H1 (cell line): ENCODE results near the gene SLC24A3. TPM values are rescaled to one million over a fixed set of nuclear protein-coding genes. Genes with fewer than 3 reads are reported as not detected.

ENCODE experiments used
- CTCF ChIA-PET: fragments of 300-600 bp; sonication (Branson Sonifier 250); formaldehyde crosslinking; loops from one replicate; lab custom pipeline; 2021; ENCODE audit not compliant: partially characterized antibody; lab: Charles Lee
- POLR2A ChIA-PET: fragments of 300-600 bp; sonication (Branson Sonifier 250); formaldehyde crosslinking; loops from one replicate; lab custom pipeline; 2021; ENCODE audit warnings: inconsistent platforms; ENCODE audit not compliant: partially characterized antibody; lab: Charles Lee
- DNase-seq, 2 experiments: peaks; one replicate each; pipeline versions ENCODE4 v3.0.0 to v3.0.0-alpha.2; 2010 to 2022; ENCODE audit warnings: low spot score in 2 of 2, low read depth in 1 of 2, mixed read lengths in 1 of 2
- FAIRE-seq: peaks from 2 replicates; lab custom pipeline; 2011; peaks lifted over from hg19 to GRCh38; lab: Jason Lieb, UNC
- H2AFZ ChIP-seq: 2 replicates; pipeline ENCODE4 v1.8.1; 2012; ENCODE audit warnings: low read length, inconsistent platforms
- H2AK5ac ChIP-seq: 2 replicates; pipeline ENCODE4 v1.6.1; 2013; ENCODE audit warnings: low read depth, low read length
- H2BK120ac ChIP-seq: replicated peaks from 2 replicates; pipeline ENCODE3; 2013; ENCODE audit warnings: low read depth, low read length, inconsistent platforms
- H2BK12ac ChIP-seq: 2 replicates; pipeline ENCODE4 v1.6.1; 2013; ENCODE audit warnings: low read depth, low read length
- H2BK15ac ChIP-seq: 2 replicates; pipeline ENCODE4 v1.6.1; 2013; ENCODE audit warnings: low read length
- H2BK20ac ChIP-seq: 2 replicates; pipeline ENCODE4 v1.6.1; 2013; ENCODE audit warnings: low read length
- H2BK5ac ChIP-seq: 2 replicates; pipeline ENCODE4 v1.6.1; 2013; ENCODE audit warnings: low read depth, low read length
- H3K14ac ChIP-seq: 2 replicates; pipeline ENCODE4 v1.6.1; 2013; ENCODE audit warnings: inconsistent platforms; ENCODE audit not compliant: insufficient read length
- H3K18ac ChIP-seq: 2 replicates; pipeline ENCODE4 v1.6.1; 2013; ENCODE audit warnings: low read length; ENCODE audit errors: extremely low read depth
- H3K23ac ChIP-seq: 2 replicates; pipeline ENCODE4 v1.6.1; 2013; ENCODE audit warnings: inconsistent platforms; ENCODE audit not compliant: insufficient read length
- H3K23me2 ChIP-seq: 2 replicates; pipeline ENCODE4 v1.6.1; 2013; ENCODE audit warnings: low read depth, low read length
- H3K27ac ChIP-seq: 2 replicates; pipeline ENCODE4 v1.6.1; 2011; ENCODE audit warnings: low read depth, low read length, inconsistent platforms
- H3K27me3 ChIP-seq, 4 experiments: replicated peaks in 1 of 4; 1 replicate in 1 of 4; 2 replicates in 3 of 4; pipeline versions ENCODE4 v1.6.1 to v1.8.1; 2011 to 2013; ENCODE audit warnings: low read length in 3 of 4, mild to moderate bottlenecking in 3 of 4, inconsistent platforms in 2 of 4, mixed read lengths in 2 of 4, moderate library complexity in 1 of 4; ENCODE audit not compliant: control insufficient read depth in 3 of 4, insufficient read depth in 3 of 4; ENCODE audit errors: extremely low read depth in 1 of 4
- H3K36me3 ChIP-seq, 4 experiments: 2 replicates each; pipeline versions ENCODE4 v1.6.1 to v1.8.1; 2011 to 2013; ENCODE audit warnings: mild to moderate bottlenecking in 4 of 4, low read length in 3 of 4, moderate library complexity in 2 of 4, control low read depth in 1 of 4, inconsistent platforms in 1 of 4; ENCODE audit not compliant: insufficient read depth in 4 of 4, control insufficient read depth in 2 of 4
- H3K4ac ChIP-seq: replicated peaks from 2 replicates; pipeline ENCODE3; 2013; ENCODE audit warnings: low read length, low read depth, mixed read lengths, inconsistent platforms; ENCODE audit not compliant: insufficient read length
- H3K4me1 ChIP-seq, 4 experiments: replicated peaks in 1 of 4; 1 replicate in 1 of 4; 2 replicates in 3 of 4; pipeline versions ENCODE4 v1.6.1 to v1.8.1; 2011 to 2013; ENCODE audit warnings: low read length in 3 of 4, inconsistent platforms in 2 of 4, mixed read lengths in 1 of 4; ENCODE audit not compliant: insufficient read depth in 4 of 4, control insufficient read depth in 3 of 4
- H3K4me2 ChIP-seq, 2 experiments: 2 replicates each; pipeline versions ENCODE4 v1.6.1 to v1.8.1; 2011 to 2013; ENCODE audit warnings: low read depth in 2 of 2, low read length in 2 of 2, control low read depth in 1 of 2, inconsistent platforms in 1 of 2, mild to moderate bottlenecking in 1 of 2; ENCODE audit not compliant: insufficient read depth in 1 of 2
- H3K4me3 ChIP-seq, 4 experiments: fragments of 200-600, 300-600 bp in 1 of 4; sonication (generic), shearing (Covaris generic), sonication (Bioruptor Twin) in 1 of 4; 2 replicates each; pipeline versions ENCODE4 v1.5.1 to v1.8.1; 2011 to 2016; ENCODE audit warnings: low read length in 4 of 4, low read depth in 3 of 4, control low read depth in 2 of 4, inconsistent platforms in 2 of 4, mild to moderate bottlenecking in 2 of 4, mixed read lengths in 1 of 4, moderate library complexity in 1 of 4; ENCODE audit not compliant: insufficient read depth in 2 of 4; ENCODE audit errors: extremely low read depth in 1 of 4
- H3K56ac ChIP-seq: replicated peaks from 2 replicates; pipeline ENCODE3; 2013; ENCODE audit warnings: low read depth, mild to moderate bottlenecking, mixed read lengths, low read length, inconsistent platforms; ENCODE audit not compliant: insufficient read length
- H3K79me1 ChIP-seq: 2 replicates; pipeline ENCODE4 v1.6.1; 2013; ENCODE audit warnings: low read depth, low read length, control low read depth
- H3K79me2 ChIP-seq, 2 experiments: 2 replicates each; pipeline versions ENCODE4 v1.6.1 to v1.8.1; 2012 to 2013; ENCODE audit warnings: low read length in 2 of 2, mild to moderate bottlenecking in 2 of 2, inconsistent platforms in 1 of 2; ENCODE audit not compliant: insufficient read depth in 2 of 2, control insufficient read depth in 1 of 2
- H3K9ac ChIP-seq, 4 experiments: replicated peaks in 1 of 4; 1 replicate in 1 of 4; 2 replicates in 3 of 4; pipeline versions ENCODE4 v1.6.1 to v1.8.1; 2011 to 2013; ENCODE audit warnings: low read depth in 3 of 4, low read length in 3 of 4, control low read depth in 2 of 4, mild to moderate bottlenecking in 2 of 4, moderate library complexity in 2 of 4, inconsistent platforms in 1 of 4; ENCODE audit errors: extremely low read depth in 1 of 4
- H3K9me3 ChIP-seq, 2 experiments: 2 replicates each; pipeline versions ENCODE4 v1.6.1 to v1.8.1; 2012 to 2013; ENCODE audit warnings: mild to moderate bottlenecking in 2 of 2, moderate library complexity in 2 of 2, control low read depth in 1 of 2, inconsistent platforms in 1 of 2, low read depth in 1 of 2, low read length in 1 of 2, mixed read lengths in 1 of 2; ENCODE audit not compliant: insufficient read depth in 2 of 2
- H4K20me1 ChIP-seq, 2 experiments: replicated peaks in 1 of 2; 2 replicates each; pipeline versions ENCODE3 to v1.8.1; 2011 to 2013; ENCODE audit warnings: inconsistent platforms in 2 of 2, low read length in 2 of 2, mild to moderate bottlenecking in 1 of 2; ENCODE audit not compliant: insufficient read depth in 2 of 2, control insufficient read depth in 1 of 2
- H4K5ac ChIP-seq: 2 replicates; pipeline ENCODE4 v1.6.1; 2013; ENCODE audit warnings: low read length, low read depth, mixed read lengths, inconsistent platforms; ENCODE audit not compliant: insufficient read length
- H4K8ac ChIP-seq: 2 replicates; pipeline ENCODE4 v1.8.0; 2013; ENCODE audit warnings: mild to moderate bottlenecking, moderate library complexity, low read length, inconsistent platforms; ENCODE audit not compliant: insufficient read depth; ENCODE audit errors: extremely low read depth
- H4K91ac ChIP-seq: replicated peaks from 2 replicates; pipeline ENCODE3; 2013; ENCODE audit warnings: low read length, mixed read lengths, inconsistent platforms; ENCODE audit not compliant: insufficient read length
- BACH1 ChIP-seq: IDR thresholded peaks from 2 replicates; pipeline ENCODE4 v1.6.1; 2012; ENCODE audit warnings: low read length, improper control_type of control experiment
- CREB1 ChIP-seq: IDR thresholded peaks from 2 replicates; pipeline ENCODE4 v1.6.1; 2012; ENCODE audit warnings: inconsistent platforms
- FOSL1 ChIP-seq: IDR thresholded peaks from 2 replicates; pipeline ENCODE4 v1.6.1; 2011; ENCODE audit warnings: mild to moderate bottlenecking, low read depth, low read length, moderate library complexity; ENCODE audit not compliant: insufficient read depth
- HDAC2 ChIP-seq, 2 experiments: fragments of 300-600 bp in 1 of 2; sonication (generic) in 1 of 2; IDR thresholded peaks; 2 replicates each; pipeline ENCODE4 v1.6.1; 2011 to 2012; ENCODE audit warnings: low read depth in 2 of 2, low read length in 2 of 2, mild to moderate bottlenecking in 2 of 2, moderate library complexity in 2 of 2, borderline replicate concordance in 1 of 2, inconsistent platforms in 1 of 2
- JUN ChIP-seq: IDR thresholded peaks from 2 replicates; pipeline ENCODE4 v1.6.1; 2011; ENCODE audit warnings: low read depth, mild to moderate bottlenecking, improper control_type of control experiment, low read length
- KDM4A ChIP-seq: IDR thresholded peaks from one replicate; pipeline ENCODE4 v1.7.1; 2012; ENCODE audit warnings: low read depth, mild to moderate bottlenecking, moderate library complexity, low read length, inconsistent platforms; ENCODE audit not compliant: severe bottlenecking
- KDM5A ChIP-seq: fragments of 200-600 bp; IDR thresholded peaks from 2 replicates; pipeline ENCODE4 v1.7.1; 2012; ENCODE audit warnings: mild to moderate bottlenecking, low read length, inconsistent platforms, mixed read lengths
- MAFK ChIP-seq: IDR thresholded peaks from 2 replicates; pipeline ENCODE4 v1.6.1; 2012; ENCODE audit warnings: low read depth, mild to moderate bottlenecking, improper control_type of control experiment, low read length
- NANOG ChIP-seq: IDR thresholded peaks from 2 replicates; pipeline ENCODE4 v1.6.1; 2011; ENCODE audit warnings: low read length, low read depth, mild to moderate bottlenecking, inconsistent platforms; ENCODE audit not compliant: insufficient read depth, poor library complexity, severe bottlenecking
- PHF8 ChIP-seq: fragments of 200-600 bp; sonication (generic); conservative IDR thresholded peaks from 2 replicates; pipeline ENCODE4 v1.7.1; 2012; ENCODE audit warnings: low read depth, mild to moderate bottlenecking, inconsistent platforms, low read length, moderate library complexity
- RBBP5 ChIP-seq: IDR thresholded peaks from 2 replicates; pipeline ENCODE4 v1.7.1; 2012; ENCODE audit warnings: low read depth, mild to moderate bottlenecking, inconsistent platforms, low read length, moderate library complexity, borderline replicate concordance
- RNF2 ChIP-seq: fragments of 200-900, 300-1000 bp; sonication (generic); IDR thresholded peaks from 2 replicates; pipeline ENCODE4 v1.7.1; 2016; ENCODE audit warnings: borderline replicate concordance, low read depth, mild to moderate bottlenecking, antibody characterized with exemption, low read length; ENCODE audit not compliant: poor library complexity, severe bottlenecking; ENCODE audit errors: missing control alignments
- SRF ChIP-seq: IDR thresholded peaks from 2 replicates; pipeline ENCODE4 v1.6.1; 2011; ENCODE audit warnings: mild to moderate bottlenecking, low read depth, low read length, moderate library complexity
- TAF1 ChIP-seq: IDR thresholded peaks from 2 replicates; pipeline ENCODE4 v1.6.1; 2011; ENCODE audit warnings: mild to moderate bottlenecking, low read depth, low read length
- WGBS, 2 experiments: shearing (Covaris generic) in 1 of 2; methylation state at CpG; one replicate each; pipeline versions ENCODE4 v1.1.6 to v1.1.7; 2013 to 2015; ENCODE audit warnings: low lambda C conversion rate in 2 of 2, mixed read lengths in 2 of 2, inconsistent platforms in 1 of 2, low coverage in 1 of 2, missing lambda C conversion rate in 1 of 2; ENCODE audit not compliant: insufficient replicate concordance in 2 of 2, insufficient coverage in 1 of 2, insufficient read length in 1 of 2; ENCODE audit errors: extremely low coverage in 1 of 2, missing lambda C conversion rate in 1 of 2; 5-methylcytosine and 5-hydroxymethylcytosine counted together
- polyA plus RNA-seq, 7 experiments: library from polyadenylated mRNA; depleted of rRNA in 3 of 7; stranded (reverse) in 5 of 7; unstranded in 2 of 7; fragments of >200 nt in 5 of 7; fragments of 200-250 nt in 2 of 7; gene quantifications; 1 replicate in 5 of 7; 2 replicates in 1 of 7; 4 replicates in 1 of 7; pipeline versions ENCODE4 v1.2.1 to v1.2.3, GENCODE V29; 2011 to 2013; ENCODE audit warnings: missing spikeins in 2 of 7, mixed read lengths in 2 of 7
- total RNA-seq: library from RNA; stranded (reverse); fragmentation: NEBNext Ultra II Directional; extraction: Animal tissue kit (Norgen Biotek cat#: 25700); gene quantifications from 2 replicates; pipeline ENCODE4 v1.2.1, GENCODE V29; 2021

SLC24A3 gene
- total and polyA plus RNA-seq, 2 of the 8 experiments (the other 6 are each of a cell fraction or from before 2014, with no cell fraction given): 4.5 to 6.3 TPM

DNA sequence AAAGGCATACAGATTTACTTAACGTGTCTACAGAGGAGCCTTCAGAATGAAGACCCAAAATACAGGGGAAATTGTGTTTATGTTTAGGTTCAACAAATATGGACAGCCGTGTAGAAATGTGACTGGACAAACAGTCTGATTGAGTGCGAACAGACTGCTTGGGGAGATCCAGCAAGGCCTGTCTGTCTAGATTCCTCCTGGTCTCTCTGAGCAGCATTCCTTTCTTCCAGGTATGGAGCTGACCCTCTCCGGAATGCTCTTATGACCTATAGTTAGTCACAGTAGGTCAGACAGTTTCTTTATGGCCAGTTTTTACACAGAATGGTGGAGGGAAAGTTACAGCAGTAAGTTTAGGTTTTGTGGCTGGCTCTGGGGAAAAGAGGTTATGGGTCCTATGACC, 554.6 kb downstream of the SLC24A3 start:
- Histone ChIP-seq H3K79me2 (no peaks in the 10 kb centered on the region), H4K8ac (no peak overlapping the region), H3K23me2 (no peaks in the 10 kb centered on the region), H2BK12ac (no peak overlapping the region), H3K56ac (no peak overlapping the region), H3K27ac (no peak overlapping the region), H3K9ac (no peak overlapping the region), H3K79me1 (no peaks in the 10 kb centered on the region), H3K4me1 (peaks cover 0 to 3% (median 1%) of the 10 kb centered on the region in 4 experiments; a peak in 2 of 7 replicates), H3K9me3 (no peaks in the 10 kb centered on the region), H4K5ac (no peak overlapping the region), H3K14ac (no peak overlapping the region), H3K23ac (no peak overlapping the region), H2BK5ac (no peak overlapping the region), H2BK120ac (no peak overlapping the region), H3K18ac (no peak overlapping the region), H2BK15ac (no peak overlapping the region), H2BK20ac (no peak overlapping the region), H3K4me2 (no peak overlapping the region), H3K4ac (no peak overlapping the region), H3K36me3 (no peaks in the 10 kb centered on the region), H4K20me1 (no peaks in the 10 kb centered on the region), H2AK5ac (no peak overlapping the region), H3K4me3 (no peak overlapping the region), H4K91ac (no peak overlapping the region), H2AFZ (no peak overlapping the region), H3K27me3 (no peaks in the 10 kb centered on the region; a peak in 1 of 7 replicates)
- no peak for DNase-seq
- CTCF ChIA-PET: interaction anchor here (1.3 to 2.5 kb wide), 2 partner anchors 13 to 17 kb away, joined by 5 read pairs; no protein-coding TSS in a partner anchor
- FAIRE-seq: no peak
- 78% methylated on average over 4 of the region's 4 CpGs; no CpG with 5 or more reads in 1 of the 2 experiments for WGBS, 2 experiments
- POLR2A ChIA-PET: no interaction called here
- TF ChIP-seq CREB1 (no peak), RBBP5 (no peak), KDM4A (no peak), RNF2 (no peak), JUN (no peak), KDM5A (no peak), PHF8 (no peak), SRF (no peak), TAF1 (no peak), FOSL1 (no peak), MAFK (no peak), NANOG (no peak), HDAC2 (IDR thresholded peaks at IDR 0.05; ENCODE audit: borderline replicate concordance in 1 of 2, low read depth in 2 of 2, low read length in 2 of 2) (no peak), BACH1 (no peak)
